GM19193 (cell line): ENCODE results near the gene SDK1.

ENCODE experiments used
- POLR2A ChIP-seq: IDR thresholded peaks from 4 replicates; pipeline ENCODE4 v1.6.1; 2011; ENCODE audit not compliant: insufficient read depth, insufficient read length; ENCODE audit errors: extremely low read depth

SDK1 gene

GRCh38 chr7:4226524-4226882, 925.5 kb downstream of the SDK1 start:
- no peak for TF ChIP-seq POLR2A

- no peak for TF ChIP-seq POLR2A
Measured at GRCh38 chr7:4227105-4228010, 926.3 kb downstream of the SDK1 start.

- no peak for TF ChIP-seq POLR2A
Measured at GRCh38 chr7:4230352-4230751, 929.3 kb downstream of the SDK1 start.

GRCh38 chr7:4233146-4233545, 932.1 kb downstream of the SDK1 start:
- no peak for TF ChIP-seq POLR2A

- TF ChIP-seq POLR2A: no peak
Measured at GRCh38 chr7:4233621-4234497, 932.8 kb downstream of the SDK1 start.

- TF ChIP-seq POLR2A: no peak
Measured at GRCh38 chr7:4234498-4234855, 933.4 kb downstream of the SDK1 start.

- no peak for TF ChIP-seq POLR2A
Measured at GRCh38 chr7:4234886-4235285, 933.8 kb downstream of the SDK1 start.

- no peak for TF ChIP-seq POLR2A
Measured at GRCh38 chr7:4235596-4235995, 934.5 kb downstream of the SDK1 start.

- no peak for TF ChIP-seq POLR2A
Measured at GRCh38 chr7:4236389-4236788, 935.3 kb downstream of the SDK1 start.

- TF ChIP-seq POLR2A: no peak
Measured at GRCh38 chr7:4237296-4238235, 936.5 kb downstream of the SDK1 start.

GRCh38 chr7:4238861-4239260, 937.8 kb downstream of the SDK1 start:
- no peak for TF ChIP-seq POLR2A

- no peak for TF ChIP-seq POLR2A
Measured at GRCh38 chr7:4240042-4240441, 939.0 kb downstream of the SDK1 start.

GRCh38 chr7:4240520-4241303, 939.7 kb downstream of the SDK1 start:
- no peak for TF ChIP-seq POLR2A

GRCh38 chr7:4241304-4241612, 940.2 kb downstream of the SDK1 start:
- no peak for TF ChIP-seq POLR2A
